Hepatocyte (in vitro differentiated cells): Measurements from ENCODE around the gene FOXF1. TPM values are rescaled to one million over a fixed set of nuclear protein-coding genes. Genes with fewer than 3 reads are reported as not detected.

Experiments used
- DNase-seq: peaks from one replicate; pipeline ENCODE4 v3.0.0-alpha.2; 2016; ENCODE audit warnings: low spot score
- H2AFZ ChIP-seq: fragments of 200-600 bp; sonication (generic); 2 replicates; pipeline ENCODE4 v1.6.0; 2016; ENCODE audit warnings: antibody characterized with exemption, mild to moderate bottlenecking
- H3K27ac ChIP-seq: fragments of 200-600 bp; sonication (generic); 2 replicates; pipeline ENCODE4 v1.5.1; 2016; ENCODE audit warnings: mild to moderate bottlenecking
- H3K27me3 ChIP-seq: fragments of 200-600 bp; sonication (generic); 2 replicates; pipeline ENCODE4 v1.6.1; 2016
- H3K36me3 ChIP-seq: fragments of 200-600 bp; sonication (generic); replicated peaks from 2 replicates; pipeline ENCODE4 v1.5.1; 2016; ENCODE audit warnings: low read depth; ENCODE audit not compliant: insufficient read depth
- H3K4me1 ChIP-seq: fragments of 200-600 bp; sonication (generic); 2 replicates; pipeline ENCODE4 v1.5.1; 2016; ENCODE audit warnings: mild to moderate bottlenecking, moderate library complexity; ENCODE audit not compliant: insufficient read depth
- H3K4me2 ChIP-seq: fragments of 200-600 bp; sonication (generic); 2 replicates; pipeline ENCODE4 v1.6.0; 2016
- H3K4me3 ChIP-seq: fragments of 200-600 bp; sonication (generic); 2 replicates; pipeline ENCODE4 v1.5.1; 2016; ENCODE audit warnings: mild to moderate bottlenecking
- H3K79me2 ChIP-seq: fragments of 200-600 bp; sonication (generic); 2 replicates; pipeline ENCODE4 v1.6.0; 2017; ENCODE audit warnings: mild to moderate bottlenecking
- H3K9me2 ChIP-seq: fragments of 200-600 bp; sonication (generic); replicated peaks from 2 replicates; pipeline ENCODE4 v1.6.0; 2017; ENCODE audit warnings: mild to moderate bottlenecking; ENCODE audit not compliant: insufficient read depth
- H3K9me3 ChIP-seq: fragments of 200-600 bp; sonication (generic); 2 replicates; pipeline ENCODE4 v1.5.1; 2016; ENCODE audit warnings: low read depth, mild to moderate bottlenecking
- H4K20me1 ChIP-seq: fragments of 200-600 bp; sonication (generic); 2 replicates; pipeline ENCODE4 v1.6.0; 2016; ENCODE audit warnings: mild to moderate bottlenecking; ENCODE audit not compliant: insufficient read depth, poor library complexity, severe bottlenecking
- CTCF ChIP-seq: fragments of 200-600 bp; sonication (generic); IDR thresholded peaks from 2 replicates; pipeline ENCODE4 v1.5.1; 2016; ENCODE audit warnings: antibody characterized with exemption, mild to moderate bottlenecking; ENCODE audit not compliant: poor library complexity
- EZH2 ChIP-seq: fragments of 200-600 bp; sonication (generic); IDR thresholded peaks from 2 replicates; pipeline ENCODE4 v1.6.1; 2016; ENCODE audit warnings: antibody characterized with exemption, mild to moderate bottlenecking, borderline replicate concordance
- EZH2phosphoT487 ChIP-seq: fragments of 200-600 bp; sonication (generic); IDR thresholded peaks from one replicate; pipeline ENCODE4 v1.6.1; 2018; ENCODE audit warnings: antibody characterized with exemption, mild to moderate bottlenecking, low read depth, moderate library complexity; ENCODE audit not compliant: unreplicated experiment, severe bottlenecking
- WGBS: methylation state at CpG from one replicate; pipeline ENCODE4 v1.1.6; 2016; ENCODE audit warnings: low lambda C conversion rate; ENCODE audit errors: missing lambda C conversion rate; 5-methylcytosine and 5-hydroxymethylcytosine counted together
- polyA plus RNA-seq: library from polyadenylated mRNA; unstranded; fragments of >200 nt; fragmentation: Nextera tagmentation; extraction: Ambion mirVana; gene quantifications from 2 replicates; pipeline ENCODE4 v1.2.1, GENCODE V29; 2016
- total RNA-seq: library from RNA; depleted of rRNA; stranded (reverse); fragments of >200 nt; gene quantifications from 2 replicates; pipeline ENCODE4 v1.2.3, GENCODE V29; 2014

FOXF1 gene
- total and polyA plus RNA-seq, 2 experiments from 2014 or later: 26.8 to 37.4 TPM

GRCh38 chr16:86470964-86471363 is 39.4 kb upstream of the FOXF1 start:
- H2AFZ ChIP-seq: no peak overlapping the region
- WGBS: 81% methylated on average over 9 of the region's 9 CpGs
- H3K9me2 ChIP-seq: no peaks in the 10 kb centered on the region
- no peak for DNase-seq
- H4K20me1 ChIP-seq: no peaks in the 10 kb centered on the region
- TF ChIP-seq CTCF (no peak), EZH2 (no peak), EZH2phosphoT487 (no peak)
- H3K4me1 ChIP-seq: peaks cover 5% of the 10 kb centered on the region
- no peaks in the 10 kb centered on the region for H3K79me2 ChIP-seq
- no peak overlapping the region for H3K4me2 ChIP-seq
- H3K36me3 ChIP-seq: no peaks in the 10 kb centered on the region
- H3K9me3 ChIP-seq: no peaks in the 10 kb centered on the region
- H3K4me3 ChIP-seq: no peak overlapping the region
- no peak overlapping the region for H3K27ac ChIP-seq
- H3K27me3 ChIP-seq: peaks cover 7% of the 10 kb centered on the region

GRCh38 chr16:86471896-86472295 is 38.4 kb upstream of the FOXF1 start:
- Histone ChIP-seq H4K20me1 (no peaks in the 10 kb centered on the region), H3K79me2 (no peaks in the 10 kb centered on the region), H2AFZ (no peak overlapping the region), H3K4me3 (no peak overlapping the region), H3K36me3 (no peaks in the 10 kb centered on the region), H3K27me3 (peaks cover 7% of the 10 kb centered on the region), H3K27ac (no peak overlapping the region), H3K9me2 (no peaks in the 10 kb centered on the region), H3K4me1 (no peaks in the 10 kb centered on the region), H3K9me3 (no peaks in the 10 kb centered on the region), H3K4me2 (no peak overlapping the region)
- 81% methylated on average over 12 of the region's 12 CpGs for WGBS
- TF ChIP-seq CTCF: no peak
- no peak for TF ChIP-seq EZH2phosphoT487
- no peak for TF ChIP-seq EZH2
- DNase-seq: no peak

- Histone ChIP-seq H3K9me3 (no peaks in the 10 kb centered on the region), H3K9me2 (no peaks in the 10 kb centered on the region), H4K20me1 (no peaks in the 10 kb centered on the region), H2AFZ (no peak overlapping the region), H3K79me2 (no peaks in the 10 kb centered on the region), H3K36me3 (no peaks in the 10 kb centered on the region), H3K4me1 (no peaks in the 10 kb centered on the region), H3K4me3 (no peak overlapping the region), H3K27ac (no peak overlapping the region), H3K27me3 (peaks cover 10% of the 10 kb centered on the region), H3K4me2 (no peak overlapping the region)
- WGBS: 91% methylated on average over 5 of the region's 5 CpGs
- DNase-seq: no peak
- TF ChIP-seq EZH2phosphoT487: no peak
- no peak for TF ChIP-seq EZH2
- TF ChIP-seq CTCF: no peak
Observed at GRCh38 chr16:86472366-86472765, 38.0 kb upstream of the FOXF1 start.
